HepG2 (cell line): ENCODE measurements around the gene COX14. TPM values are rescaled to one million over a fixed set of nuclear protein-coding genes. Genes with fewer than 3 reads are reported as not detected.

ENCODE experiments used
- CCDC6 ChIP-seq: sonication (generic); formaldehyde crosslinking; IDR thresholded peaks from 2 replicates; pipeline ENCODE4 v1.8.1; 2022; ENCODE audit warnings: mild to moderate bottlenecking, missing genetic modification reagents, moderate library complexity
- ELF1 ChIP-seq: sonication (generic); formaldehyde crosslinking; IDR thresholded peaks from 2 replicates; pipeline ENCODE4 v1.4.0; 2020; ENCODE audit warnings: missing genetic modification reagents
- GATAD1 ChIP-seq: IDR thresholded peaks from 2 replicates; pipeline ENCODE4 v1.6.1; 2016; ENCODE audit warnings: missing genetic modification reagents, missing compliant biosample characterization
- HMGXB4 ChIP-seq, 2 experiments: sonication (generic) in 1 of 2; formaldehyde crosslinking in 1 of 2; IDR thresholded peaks; 2 replicates each; pipeline versions ENCODE4 v1.4.0 to v1.6.1; 2018 to 2020; ENCODE audit warnings: missing genetic modification reagents in 2 of 2, borderline replicate concordance in 1 of 2, low read depth in 1 of 2, mild to moderate bottlenecking in 1 of 2, missing biosample characterization in 1 of 2
- KDM5B ChIP-seq: sonication (generic); formaldehyde crosslinking; IDR thresholded peaks from 2 replicates; pipeline ENCODE4 v1.4.0; 2020; ENCODE audit warnings: missing genetic modification reagents, mild to moderate bottlenecking, borderline replicate concordance
- KDM6A ChIP-seq: IDR thresholded peaks from 2 replicates; pipeline ENCODE4 v1.6.1; 2016; ENCODE audit warnings: low read depth
- KLF16 ChIP-seq, 2 experiments: sonication (generic) in 1 of 2; formaldehyde crosslinking in 1 of 2; IDR thresholded peaks; 2 replicates each; pipeline versions ENCODE4 v1.6.1 to v1.8.0; 2016 to 2023; ENCODE audit warnings: missing genetic modification reagents in 2 of 2, missing compliant biosample characterization in 1 of 2
- KLF6 ChIP-seq: IDR thresholded peaks from 2 replicates; pipeline ENCODE4 v1.8.0; 2016; ENCODE audit warnings: missing biosample characterization, missing genetic modification reagents
- LBX2 ChIP-seq: sonication (generic); formaldehyde crosslinking; IDR thresholded peaks from 2 replicates; pipeline ENCODE4 v1.5.0; 2020; ENCODE audit warnings: missing genetic modification reagents, mild to moderate bottlenecking, borderline replicate concordance
- MEF2D ChIP-seq: sonication (generic); formaldehyde crosslinking; IDR thresholded peaks from 2 replicates; pipeline ENCODE4 v1.5.1; 2020; ENCODE audit warnings: mild to moderate bottlenecking, missing genetic modification reagents
- PHF20 ChIP-seq: sonication (generic); formaldehyde crosslinking; IDR thresholded peaks from 2 replicates; pipeline ENCODE4 v1.5.0; 2020; ENCODE audit warnings: mild to moderate bottlenecking, missing genetic modification reagents
- ZFP91 ChIP-seq: sonication (generic); formaldehyde crosslinking; IDR thresholded peaks from 2 replicates; pipeline ENCODE4 v1.9.0; 2022; ENCODE audit warnings: missing genetic modification reagents, mild to moderate bottlenecking, borderline replicate concordance
- ZNF264 ChIP-seq: sonication (generic); formaldehyde crosslinking; IDR thresholded peaks from 2 replicates; pipeline ENCODE4 v1.4.0; 2020; ENCODE audit warnings: missing genetic modification reagents
- ZNF639 ChIP-seq: conservative IDR thresholded peaks from 2 replicates; pipeline ENCODE4 v1.6.1; 2018; ENCODE audit warnings: missing genetic modification reagents
- ZNF644 ChIP-seq: IDR thresholded peaks from 2 replicates; pipeline ENCODE4 v1.6.1; 2016; ENCODE audit warnings: low read depth
- ZNF710 ChIP-seq: sonication (generic); formaldehyde crosslinking; IDR thresholded peaks from 2 replicates; pipeline ENCODE4 v1.5.0; 2020; ENCODE audit warnings: mild to moderate bottlenecking, missing genetic modification reagents, borderline replicate concordance
- ZNF770 ChIP-seq: sonication (generic); formaldehyde crosslinking; IDR thresholded peaks from 2 replicates; pipeline ENCODE4 v1.5.0; 2020; ENCODE audit warnings: mild to moderate bottlenecking, missing genetic modification reagents
- ZSCAN20 ChIP-seq: sonication (generic); formaldehyde crosslinking; IDR thresholded peaks from 2 replicates; pipeline ENCODE4 v1.4.0; 2020; ENCODE audit warnings: missing genetic modification reagents, mild to moderate bottlenecking, borderline replicate concordance
- ZSCAN21 ChIP-seq: sonication (generic); formaldehyde crosslinking; IDR thresholded peaks from 2 replicates; pipeline ENCODE4 v1.8.0; 2022; ENCODE audit warnings: mild to moderate bottlenecking, missing genetic modification reagents, moderate library complexity, borderline replicate concordance
- polyA plus RNA-seq, 8 experiments: library from polyadenylated mRNA; depleted of rRNA in 3 of 8; stranded (reverse) in 7 of 8; unstranded in 1 of 8; fragments of >200 nt; fragmentation: Illumina TruSeq in 4 of 8; extraction: Trizol in 4 of 8; gene quantifications; 2 replicates each; pipeline versions ENCODE4 v1.2.1 to v1.2.3, GENCODE V29; 2011 to 2016; ENCODE audit warnings: low read depth in 4 of 8, missing spikeins in 1 of 8, mixed read lengths in 1 of 8; ENCODE audit not compliant: insufficient read depth in 1 of 8
- total RNA-seq, 5 experiments: library from RNA; depleted of rRNA; stranded (reverse); fragments of >200 nt; fragmentation: Illumina TruSeq; extraction: Trizol; gene quantifications; 2 replicates each; pipeline ENCODE4 v1.2.3, GENCODE V29; 2016; ENCODE audit warnings: low read depth in 1 of 5

COX14 gene
- total and polyA plus RNA-seq, 2 of the 13 experiments (the other 11 are each of a cell fraction or from before 2014, with no cell fraction given) = 53.0 to 71.6 TPM

GRCh38 chr12:50110127-50110761 lies 1.8 kb upstream of the COX14 start (continued):
- 0 out of 2 replicates have a peak, but pooled peaks have one; percentile 27 for TF ChIP-seq LBX2 (CRISPR knock-in tag)
- peak; percentile 70; the same call in 1 of the 2 replicates for TF ChIP-seq KDM6A (CRISPR knock-in tag)
- TF ChIP-seq ZSCAN20 (CRISPR knock-in tag) = no peak
- no peak for TF ChIP-seq ZNF770 (CRISPR knock-in tag)
- no peak for TF ChIP-seq PHF20 (CRISPR knock-in tag)
- TF ChIP-seq ZNF639 (CRISPR knock-in tag) = peak; percentile 9; the same call in 1 of the 2 replicates
- peak; percentile 42; the same call in 1 of the 2 replicates for TF ChIP-seq ELF1 (CRISPR knock-in tag)
- TF ChIP-seq KLF6 (CRISPR knock-in tag) = no peak
- TF ChIP-seq MEF2D (CRISPR knock-in tag) = peak; percentile 65; the same call in 1 of the 2 replicates
- TF ChIP-seq ZFP91 (CRISPR knock-in tag) = peak; percentile 80
- peak in 1 of 2 experiments; percentile 24; a peak in 1 of 4 replicates for TF ChIP-seq KLF16 (CRISPR knock-in tag; IDR thresholded peaks at IDR 0.05)
- no peak for TF ChIP-seq ZNF264 (CRISPR knock-in tag)
- 0 out of 2 replicates have a peak, but pooled peaks have one; percentile 29 for TF ChIP-seq ZNF644 (CRISPR knock-in tag)
- peak; percentile 80; the same call in 1 of the 2 replicates for TF ChIP-seq ZNF710 (CRISPR knock-in tag)
- 0 out of 4 replicates have a peak, but pooled peaks of 1 of the 2 experiments have one; percentile 24 for TF ChIP-seq HMGXB4 (CRISPR knock-in tag; IDR thresholded peaks at IDR 0.05; ENCODE audit: borderline replicate concordance in 1 of 2, low read depth in 1 of 2)
- 0 out of 2 replicates have a peak, but pooled peaks have one; percentile 34 for TF ChIP-seq CCDC6 (CRISPR knock-in tag)
- TF ChIP-seq KDM5B (CRISPR knock-in tag) = peak; percentile 78; the same call in 1 of the 2 replicates
- TF ChIP-seq GATAD1 (CRISPR knock-in tag) = peak; percentile 32; the same call in 1 of the 2 replicates
- TF ChIP-seq ZSCAN21 (CRISPR knock-in tag) = 0 out of 2 replicates have a peak, but pooled peaks have one; percentile 21
